ENCODE results near the gene AGRN.

- TF ChIP-seq CTCF (IDR thresholded peaks at IDR 0.05) (no peak), POLR2A (IDR thresholded peaks at IDR 0.05) (no peak)
These were observed 5.1 kb downstream of the AGRN start for GRCh38 chr1:1024771-1025699.
